SK-N-SH (cell line): ENCODE data around the gene IPO11.

Experiments used
- CTCF ChIP-seq: fragments of 200-600 bp; sonication (generic); IDR thresholded peaks from 2 replicates; pipeline ENCODE4 v1.6.1; 2017; ENCODE audit warnings: antibody characterized with exemption, mild to moderate bottlenecking, moderate library complexity
- FOXM1 ChIP-seq: IDR thresholded peaks from 2 replicates; pipeline ENCODE4 v1.4.0; 2012; ENCODE audit warnings: low read depth, mild to moderate bottlenecking
- IRF3 ChIP-seq: fragments of 150-350 bp; IDR thresholded peaks from 2 replicates; pipeline ENCODE4 v1.6.1; 2016; ENCODE audit warnings: mild to moderate bottlenecking, low read depth, low read length
- MXI1 ChIP-seq: IDR thresholded peaks from 2 replicates; pipeline ENCODE4 v1.6.1; 2012; ENCODE audit warnings: mild to moderate bottlenecking, low read depth, low read length, improper control_type of control experiment
- PBX3 ChIP-seq: IDR thresholded peaks from 2 replicates; pipeline ENCODE4; 2012
- POLR2AphosphoS5 ChIP-seq: IDR thresholded peaks from 2 replicates; pipeline ENCODE4 v1.6.1; 2012; ENCODE audit warnings: low read depth, low read length
- SIN3A ChIP-seq: IDR thresholded peaks from 2 replicates; pipeline ENCODE4 v1.6.1; 2012; ENCODE audit warnings: low read depth, mild to moderate bottlenecking, low read length, moderate library complexity, borderline replicate concordance
- ZBTB33 ChIP-seq: IDR thresholded peaks from 2 replicates; pipeline ENCODE4 v1.4.0; 2012; ENCODE audit warnings: low read depth, borderline replicate concordance

GRCh38 chr5:62373382-62373781 is 39.2 kb upstream of the IPO11 start:
- TF ChIP-seq MXI1 (no peak), CTCF (no peak), ZBTB33 (no peak), FOXM1 (no peak), IRF3 (no peak), POLR2AphosphoS5 (no peak), PBX3 (no peak), SIN3A (no peak)
